K562 (cell line): ENCODE measurements around the gene DOP1A. TPM values are rescaled to one million over a fixed set of nuclear protein-coding genes. Genes with fewer than 3 reads are reported as not detected.

ENCODE experiments used
- BDP1 ChIP-seq: IDR thresholded peaks from 3 replicates; pipeline ENCODE4 v1.6.1; 2011; ENCODE audit not compliant: insufficient read length, insufficient read depth
- EP400 ChIP-seq: fragments of 450-650 bp; IDR thresholded peaks from 2 replicates; pipeline ENCODE4 v1.6.1; 2017; ENCODE audit warnings: antibody characterized with exemption, mild to moderate bottlenecking, moderate library complexity
- FOXK1 ChIP-seq: sonication (generic); formaldehyde crosslinking; IDR thresholded peaks from 2 replicates; pipeline ENCODE4 v1.8.0; 2022; ENCODE audit warnings: missing genetic modification reagents, mild to moderate bottlenecking, borderline replicate concordance
- FOXP1 ChIP-seq: sonication (generic); formaldehyde crosslinking; IDR thresholded peaks from 2 replicates; pipeline ENCODE4 v1.8.0; 2022; ENCODE audit warnings: mild to moderate bottlenecking, missing genetic modification reagents
- GMEB1 ChIP-seq: fragments of 250-450 bp; sonication (Bioruptor Pico); IDR thresholded peaks from 2 replicates; pipeline ENCODE4 v1.4.0; 2020; ENCODE audit warnings: mild to moderate bottlenecking
- HCFC1 ChIP-seq: IDR thresholded peaks from 2 replicates; pipeline ENCODE4 v1.6.1; 2012; ENCODE audit warnings: low read depth, low read length, improper control_type of control experiment
- KDM5B ChIP-seq: fragments of 200-600 bp; sonication (generic); IDR thresholded peaks from 2 replicates; pipeline ENCODE4 v1.6.1; 2012; ENCODE audit warnings: low read depth, mild to moderate bottlenecking, moderate library complexity, low read length, control low read depth, inconsistent platforms; ENCODE audit not compliant: insufficient replicate concordance
- L3MBTL2 ChIP-seq: fragments of 450-650 bp; IDR thresholded peaks from 2 replicates; pipeline ENCODE4 v1.6.1; 2016; ENCODE audit warnings: mild to moderate bottlenecking, moderate library complexity
- MBD2 ChIP-seq: sonication (generic); IDR thresholded peaks from 2 replicates; pipeline ENCODE4 v1.6.1; 2016; ENCODE audit warnings: low read depth, borderline replicate concordance
- MEIS2 ChIP-seq: fragments of 450-650 bp; IDR thresholded peaks from 2 replicates; pipeline ENCODE4 v1.6.1; 2014; ENCODE audit warnings: mild to moderate bottlenecking; ENCODE audit not compliant: partially characterized antibody
- NFIC ChIP-seq: fragments of 450-650 bp; IDR thresholded peaks from 2 replicates; pipeline ENCODE4 v1.6.1; 2017; ENCODE audit warnings: mild to moderate bottlenecking, inconsistent platforms
- PHF21A ChIP-seq: fragments of 450-650 bp; IDR thresholded peaks from 2 replicates; pipeline ENCODE4 v1.6.1; 2017; ENCODE audit warnings: low read depth, borderline replicate concordance
- POLR2B ChIP-seq: fragments of 450-650 bp; IDR thresholded peaks from 2 replicates; pipeline ENCODE4 v1.6.1; 2018; ENCODE audit warnings: low read depth; ENCODE audit not compliant: partially characterized antibody
- RBBP5 ChIP-seq: fragments of 200-600 bp; sonication (generic); IDR thresholded peaks from 2 replicates; pipeline ENCODE4 v1.6.1; 2012; ENCODE audit warnings: borderline replicate concordance, mild to moderate bottlenecking, low read length, control low read depth, inconsistent platforms; ENCODE audit not compliant: insufficient read depth, poor library complexity, severe bottlenecking
- RNF219 ChIP-seq: fragments of 250-450 bp; sonication (Bioruptor Pico); IDR thresholded peaks from 2 replicates; pipeline ENCODE4 v1.5.0; 2022; ENCODE audit warnings: mild to moderate bottlenecking
- SMARCA5 ChIP-seq: fragments of 450-650 bp; IDR thresholded peaks from 2 replicates; pipeline ENCODE4 v1.6.1; 2016
- SP1 ChIP-seq: sonication (generic); formaldehyde crosslinking; IDR thresholded peaks from 2 replicates; pipeline ENCODE4 v1.8.1; 2022; ENCODE audit warnings: mild to moderate bottlenecking, missing genetic modification reagents
- TAF7 ChIP-seq: fragments of 450-650 bp; IDR thresholded peaks from 2 replicates; pipeline ENCODE4 v1.6.1; 2016; ENCODE audit warnings: missing genetic modification characterization, missing compliant biosample characterization
- TBP ChIP-seq: optimal IDR thresholded peaks from 2 replicates; pipeline ENCODE3; 2011; ENCODE audit warnings: low read depth, low read length, improper control_type of control experiment
- ZBTB17 ChIP-seq: fragments of 450-650 bp; formaldehyde crosslinking; IDR thresholded peaks from 2 replicates; pipeline ENCODE4 v1.4.0; 2020; ENCODE audit warnings: mild to moderate bottlenecking
- polyA plus RNA-seq, 8 experiments: library from polyadenylated mRNA; depleted of rRNA in 4 of 8; stranded (reverse) in 5 of 8; unstranded in 3 of 8; fragments of >200 nt; fragmentation: Nextera tagmentation in 2 of 8; fragmentation: Illumina TruSeq in 1 of 8; extraction: Ambion mirVana in 2 of 8; extraction: Trizol in 1 of 8; gene quantifications; 2 replicates each; pipeline versions ENCODE4 v1.2.1 to v1.2.3, GENCODE V29; 2011 to 2014; ENCODE audit warnings: inconsistent platforms in 1 of 8, missing spikeins in 1 of 8
- total RNA-seq, 7 experiments: library from RNA; depleted of rRNA in 6 of 7; stranded (reverse); fragments of >200 nt in 6 of 7; fragmentation: Illumina TruSeq in 2 of 7; extraction: Trizol in 2 of 7; gene quantifications; 2 replicates each; pipeline versions ENCODE4 v1.2.1 to v1.2.3, GENCODE V29; 2011 to 2021; ENCODE audit warnings: low replicate concordance in 1 of 7
- TF ChIP-seq, protein P1 (sequence below): fragments of 450-650 bp; formaldehyde crosslinking; IDR thresholded peaks from 2 replicates; pipeline ENCODE4 v1.4.0; 2020; ENCODE audit warnings: mild to moderate bottlenecking, mixed read lengths
- TF ChIP-seq, protein P2 (sequence below): sonication (generic); formaldehyde crosslinking; IDR thresholded peaks from 2 replicates; pipeline ENCODE4 v1.5.0; 2020; ENCODE audit warnings: missing genetic modification reagents

Gene DOP1A
- total and polyA plus RNA-seq, 9 of the 15 experiments (the other 6 are each of a cell fraction or from before 2014, with no cell fraction given) = 0.75 to 10.5 (median 4.4) TPM

DNA sequence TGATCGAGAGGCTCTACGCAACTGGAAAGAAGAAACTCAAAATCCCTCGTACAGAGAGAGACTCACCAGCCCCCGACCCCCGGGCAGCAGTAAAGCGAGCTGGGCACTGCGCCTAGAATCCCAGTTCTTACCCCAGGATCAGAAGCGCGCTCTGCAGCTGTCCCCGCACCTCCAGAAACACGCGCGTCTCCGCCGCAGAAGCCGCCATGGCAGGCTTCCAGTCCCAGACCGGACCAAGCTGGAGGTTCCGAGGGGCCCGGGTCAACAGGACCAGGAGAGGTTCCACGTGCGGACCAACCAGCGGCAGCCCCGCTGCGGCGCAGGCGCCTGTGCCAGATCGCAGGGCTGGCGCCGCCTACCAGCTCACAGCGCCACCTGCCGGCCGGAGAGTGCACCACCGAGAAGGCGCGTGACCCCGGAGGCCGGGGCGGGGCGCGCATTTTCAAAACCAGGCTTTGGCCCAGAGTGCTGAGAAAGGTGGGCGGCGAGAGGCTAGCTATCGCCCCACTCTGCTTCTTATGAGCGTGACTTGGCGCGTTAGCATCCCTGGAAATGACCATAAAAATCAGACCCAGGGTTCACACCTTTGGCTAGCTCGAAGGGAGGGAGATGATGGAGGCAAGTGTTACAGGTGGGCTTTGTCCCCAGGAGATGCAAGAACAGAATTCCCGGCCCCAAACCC, 1.8 kb upstream of the DOP1A start, which contains the start of gene UBE3D (continued):
- TF ChIP-seq, protein P1, sequence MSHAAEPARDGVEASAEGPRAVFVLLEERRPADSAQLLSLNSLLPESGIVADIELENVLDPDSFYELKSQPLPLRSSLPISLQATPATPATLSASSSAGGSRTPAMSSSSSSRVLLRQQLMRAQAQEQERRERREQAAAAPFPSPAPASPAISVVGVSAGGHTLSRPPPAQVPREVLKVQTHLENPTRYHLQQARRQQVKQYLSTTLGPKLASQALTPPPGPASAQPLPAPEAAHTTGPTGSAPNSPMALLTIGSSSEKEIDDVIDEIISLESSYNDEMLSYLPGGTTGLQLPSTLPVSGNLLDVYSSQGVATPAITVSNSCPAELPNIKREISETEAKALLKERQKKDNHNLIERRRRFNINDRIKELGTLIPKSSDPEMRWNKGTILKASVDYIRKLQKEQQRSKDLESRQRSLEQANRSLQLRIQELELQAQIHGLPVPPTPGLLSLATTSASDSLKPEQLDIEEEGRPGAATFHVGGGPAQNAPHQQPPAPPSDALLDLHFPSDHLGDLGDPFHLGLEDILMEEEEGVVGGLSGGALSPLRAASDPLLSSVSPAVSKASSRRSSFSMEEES = peak; percentile 83
- TF ChIP-seq EP400 = peak; percentile 81
- TF ChIP-seq L3MBTL2 = peak; percentile 87
- peak; percentile 76 for TF ChIP-seq ZBTB17 (CRISPR knock-in tag)
- TF ChIP-seq SP1 = peak; percentile 89
- TF ChIP-seq, protein P2, sequence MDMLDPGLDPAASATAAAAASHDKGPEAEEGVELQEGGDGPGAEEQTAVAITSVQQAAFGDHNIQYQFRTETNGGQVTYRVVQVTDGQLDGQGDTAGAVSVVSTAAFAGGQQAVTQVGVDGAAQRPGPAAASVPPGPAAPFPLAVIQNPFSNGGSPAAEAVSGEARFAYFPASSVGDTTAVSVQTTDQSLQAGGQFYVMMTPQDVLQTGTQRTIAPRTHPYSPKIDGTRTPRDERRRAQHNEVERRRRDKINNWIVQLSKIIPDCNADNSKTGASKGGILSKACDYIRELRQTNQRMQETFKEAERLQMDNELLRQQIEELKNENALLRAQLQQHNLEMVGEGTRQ (CRISPR knock-in tag) = peak; percentile 75
- TF ChIP-seq BDP1 = no peak
- no peak for TF ChIP-seq PHF21A
- TF ChIP-seq NFIC = peak; percentile 64
- peak; percentile 16; the same call in 1 of the 2 replicates for TF ChIP-seq TAF7 (tag)
- 0 out of 2 replicates have a peak, but pooled peaks have one; percentile 24 for TF ChIP-seq MBD2
- no peak for TF ChIP-seq SMARCA5
- peak; percentile 84 for TF ChIP-seq RBBP5
- TF ChIP-seq POLR2B = peak; percentile 71
- TF ChIP-seq TBP = peak; percentile 57
- TF ChIP-seq FOXP1 (CRISPR knock-in tag) = peak; percentile 71; the same call in 1 of the 2 replicates
- TF ChIP-seq HCFC1 = peak; percentile 45; the same call in 1 of the 2 replicates
- TF ChIP-seq KDM5B = peak; percentile 90
- peak; percentile 43 for TF ChIP-seq MEIS2
- peak; percentile 28; the same call in 1 of the 2 replicates for TF ChIP-seq GMEB1
- no peak for TF ChIP-seq RNF219 (CRISPR knock-in tag)
- no peak for TF ChIP-seq FOXK1 (CRISPR knock-in tag)
